ENCODE data around the gene ATPAF1. TPM values are rescaled to one million over a fixed set of nuclear protein-coding genes. Genes with fewer than 3 reads are reported as not detected.
"Not testable (repeated sequence)": the region's sequence is repeated elsewhere in the genome, so short reads cannot be mapped to it uniquely, and the experiment has no call there.

ATPAF1 gene
- 111 TPM for polyA plus RNA-seq (ENCODE audit: insufficient read length)
- long read RNA-seq, donor 1, full-length matches to known transcripts = 28 of 33 reads
- long read RNA-seq, donor 1, partial matches to known transcripts = 5 of 33 reads
- long read RNA-seq, donor 1, other reads (novel, unspliced or antisense) = 0 of 33 reads
- long read RNA-seq, donor 2, full-length matches to known transcripts = 25 of 25 reads
- long read RNA-seq, donor 2, partial matches to known transcripts = 0 of 25 reads
- long read RNA-seq, donor 2, other reads (novel, unspliced or antisense) = 0 of 25 reads
- long read RNA-seq, donor 3, full-length matches to known transcripts = 20 of 20 reads
- long read RNA-seq, donor 3, partial matches to known transcripts = 0 of 20 reads
- long read RNA-seq, donor 3, other reads (novel, unspliced or antisense) = 0 of 20 reads
- long read RNA-seq, donor 4, full-length matches to known transcripts = 1 of 1 reads
- long read RNA-seq, donor 4, partial matches to known transcripts = 0 of 1 reads
- long read RNA-seq, donor 4, other reads (novel, unspliced or antisense) = 0 of 1 reads
- long read RNA-seq, donor 5, full-length matches to known transcripts = 71 of 71 reads
- long read RNA-seq, donor 5, partial matches to known transcripts = 0 of 71 reads
- long read RNA-seq, donor 5, other reads (novel, unspliced or antisense) = 0 of 71 reads
- long read RNA-seq, donor 6, full-length matches to known transcripts = 28 of 28 reads
- long read RNA-seq, donor 6, partial matches to known transcripts = 0 of 28 reads
- long read RNA-seq, donor 6, other reads (novel, unspliced or antisense) = 0 of 28 reads
- long read RNA-seq, donor 7, full-length matches to known transcripts = 42 of 42 reads
- long read RNA-seq, donor 7, partial matches to known transcripts = 0 of 42 reads
- long read RNA-seq, donor 7, other reads (novel, unspliced or antisense) = 0 of 42 reads
- long read RNA-seq, donor 8, full-length matches to known transcripts = 8 of 18 reads
- long read RNA-seq, donor 8, partial matches to known transcripts = 10 of 18 reads
- long read RNA-seq, donor 8, other reads (novel, unspliced or antisense) = 0 of 18 reads

GRCh38 chr1:46667782-46668760, at the start of gene ATPAF1:
ATPAF1 (minus strand) TSS chr1:46668364; CDS start chr1:46668322, 42 bp downstream.
- peak; percentile 49 for DNase-seq

GRCh38 chr1:46717654-46718053, 49.5 kb upstream of the ATPAF1 start:
- no peak for DNase-seq

GRCh38 chr1:46714976-46715375, 46.8 kb upstream of the ATPAF1 start:
- DNase-seq = no peak

- DNase-seq = no peak
Measured at GRCh38 chr1:46708121-46708520, 40.0 kb upstream of the ATPAF1 start.

- no peak for DNase-seq
Measured at GRCh38 chr1:46705408-46705807, 37.2 kb upstream of the ATPAF1 start.

GRCh38 chr1:46703927-46704641, 35.9 kb upstream of the ATPAF1 start:
- no peak for DNase-seq

- DNase-seq = no peak
Measured at GRCh38 chr1:46699666-46700065, 31.5 kb upstream of the ATPAF1 start.

GRCh38 chr1:46697053-46697452, 28.9 kb upstream of the ATPAF1 start:
- no peak for DNase-seq

- not testable (repeated sequence) for DNase-seq
Measured at GRCh38 chr1:46694676-46695075, 26.5 kb upstream of the ATPAF1 start.

- no peak for DNase-seq
Measured at GRCh38 chr1:46692811-46693770, 24.9 kb upstream of the ATPAF1 start.

GRCh38 chr1:46691997-46692790, 24.0 kb upstream of the ATPAF1 start:
- no peak for DNase-seq

- no peak for DNase-seq
Measured at GRCh38 chr1:46690931-46691421, 22.8 kb upstream of the ATPAF1 start.

GRCh38 chr1:46689897-46690296, 21.7 kb upstream of the ATPAF1 start:
- no peak for DNase-seq

- DNase-seq = no peak
Measured at GRCh38 chr1:46689356-46689755, 21.2 kb upstream of the ATPAF1 start.

- DNase-seq = no peak
Measured at GRCh38 chr1:46687921-46688509, 19.9 kb upstream of the ATPAF1 start.

- DNase-seq = peak; percentile 46
Measured at GRCh38 chr1:46687093-46687659, 19.0 kb upstream of the ATPAF1 start.

GRCh38 chr1:46686255-46686654, 18.1 kb upstream of the ATPAF1 start:
- DNase-seq = no peak

GRCh38 chr1:46684670-46685069, 16.5 kb upstream of the ATPAF1 start:
- DNase-seq = no peak
